C4-2B (cell line): ENCODE measurements around the gene IRAK1.

Experiments
- CTCF ChIP-seq: fragments of 450-650 bp; conservative IDR thresholded peaks from 2 replicates; pipeline ENCODE4 v1.5.1; 2017; ENCODE audit warnings: mild to moderate bottlenecking
- ZFX ChIP-seq: fragments of 450-650 bp; IDR thresholded peaks from 2 replicates; pipeline ENCODE4 v1.6.1; 2017

- TF ChIP-seq CTCF (no peak), ZFX (no peak)
Observed at GRCh38 chrX:153964105-153964504, 55.6 kb downstream of the IRAK1 start.
